GM10248 (cell line): ENCODE measurements around the gene MSN.
"Not testable (repeated sequence)": the region's sequence is repeated elsewhere in the genome, so short reads cannot be mapped to it uniquely, and the experiment has no call there.

Experiments used
- CTCF ChIA-PET: fragments of 300-600 bp; sonication (Branson Sonifier 250); formaldehyde crosslinking; extraction: SDS; loops from one replicate; lab custom pipeline; 2021; ENCODE audit warnings: antibody characterized with exemption; lab: Yijun Ruan, JAX
- POLR2A ChIA-PET: fragments of 350-650 bp; sonication (Branson Sonifier 250); formaldehyde crosslinking; extraction: SDS; loops from one replicate; lab custom pipeline; 2020; ENCODE audit warnings: antibody characterized with exemption; lab: Yijun Ruan, JAX
- DNase-seq: peaks from one replicate; pipeline ENCODE4 v3.0.0; 2012; ENCODE audit errors: extremely low spot score
- CTCF ChIP-seq: IDR thresholded peaks from 2 replicates; pipeline ENCODE4 v1.5.1; 2012; ENCODE audit warnings: mild to moderate bottlenecking, low read depth; ENCODE audit errors: extremely low read depth, missing control alignments, control extremely low read depth

The MSN gene

GRCh38 chrX:65652098-65652497, 15.4 kb upstream of the MSN start:
- POLR2A ChIA-PET = no interaction called here
- no peak for TF ChIP-seq CTCF
- DNase-seq = no peak
- CTCF ChIA-PET = interaction anchor here (1.0 kb wide), 1 partner anchor 51 kb away, joined by 3 read pairs; no protein-coding TSS in a partner anchor

GRCh38 chrX:65657009-65657441, 10.4 kb upstream of the MSN start:
- POLR2A ChIA-PET = not testable (repeated sequence)
- CTCF ChIA-PET = interaction anchor here (1.2 to 1.5 kb wide), 4 partner anchors 8 to 61 kb away, joined by 3 to 5 read pairs (median 3); partner anchors contain the start of gene MSN

GRCh38 chrX:65657659-65658058, 9.8 kb upstream of the MSN start:
- TF ChIP-seq CTCF = no peak
- CTCF ChIA-PET = interaction anchor here (1.2 kb wide), 2 partner anchors 28 to 61 kb away, joined by 3 read pairs; no protein-coding TSS in a partner anchor
- DNase-seq = no peak
- POLR2A ChIA-PET = no interaction called here

More at GRCh38 chrX:65657009-65657441, 10.4 kb upstream of the MSN start:
- DNase-seq = not testable (repeated sequence)

- ChIA-PET POLR2A (no interaction called here), CTCF (interaction anchor here (1.2 to 2.1 kb wide), 3 partner anchors 27 to 62 kb away, joined by 3 to 6 read pairs (median 3); no protein-coding TSS in a partner anchor)
Measured at GRCh38 chrX:65658229-65658628, 9.2 kb upstream of the MSN start.

GRCh38 chrX:65667157-65667502, 324 bp upstream of the MSN start:
- CTCF ChIA-PET = interaction anchor here (1.1 kb wide), 1 partner anchor 11 kb away, joined by 3 read pairs; no protein-coding TSS in a partner anchor
- POLR2A ChIA-PET = interaction anchor here (0.6 to 1.1 kb wide), 2 partner anchors 56 to 88 kb away, joined by 3 to 5 read pairs; no protein-coding TSS in a partner anchor
- TF ChIP-seq CTCF = no peak
- DNase-seq = no peak

More at GRCh38 chrX:65658229-65658628, 9.2 kb upstream of the MSN start:
- no peak for TF ChIP-seq CTCF
- DNase-seq = no peak

GRCh38 chrX:65668377-65669310, 1.2 kb downstream of the MSN start:
- CTCF ChIA-PET = interaction anchor here (0.9 kb wide), 1 partner anchor 35 kb away, joined by 3 read pairs; no protein-coding TSS in a partner anchor
- no peak for TF ChIP-seq CTCF
- no peak for DNase-seq
- POLR2A ChIA-PET = interaction anchor here (0.7 to 1.0 kb wide), 2 partner anchors 36 to 37 kb away, joined by 3 to 5 read pairs; no protein-coding TSS in a partner anchor
